Esophagus squamous epithelium (tissue), 5 donors: ENCODE results near the gene ULK4. TPM values are rescaled to one million over a fixed set of nuclear protein-coding genes. Genes with fewer than 3 reads are reported as not detected.

Experiments
- DNase-seq: peaks from one replicate; lab custom pipeline; 2025; lab: John Stamatoyannopoulos, UW
- H3K27ac ChIP-seq, 4 donors: fragments of 200-600 bp; sonication (generic); one replicate each; pipeline ENCODE4 v1.5.1; 2016 to 2019; ENCODE audit warnings: mild to moderate bottlenecking in 1 of 4
- H3K27me3 ChIP-seq, 4 donors: fragments of 200-600 bp; sonication (generic); 1 replicate in 3 of 4; 2 replicates in 1 of 4; pipeline versions ENCODE4 v1.5.1 to v1.6.0; 2017 to 2021; ENCODE audit warnings: antibody characterized with exemption in 1 of 4
- H3K36me3 ChIP-seq, 3 donors: fragments of 200-600 bp; sonication (generic); one replicate each; pipeline ENCODE4 v1.5.1; 2016 to 2019
- H3K4me1 ChIP-seq, 3 donors: fragments of 200-600 bp; sonication (generic); one replicate each; pipeline ENCODE4 v1.5.1; 2017 to 2019
- H3K4me3 ChIP-seq, 4 donors: fragments of 200-600 bp; sonication (generic); 1 replicate in 3 of 4; 2 replicates in 1 of 4; pipeline ENCODE4 v1.5.1; 2016 to 2019; ENCODE audit warnings: mild to moderate bottlenecking in 2 of 4, moderate library complexity in 1 of 4
- H3K9me3 ChIP-seq, 3 donors: fragments of 200-600 bp; sonication (generic); one replicate each; pipeline ENCODE4 v1.5.1; 2016 to 2019
- POLR2A ChIP-seq, 4 donors: fragments of 450-650 bp; IDR thresholded peaks; one replicate each; pipeline ENCODE4 v1.6.1; 2017; ENCODE audit warnings: antibody characterized with exemption in 4 of 4, mild to moderate bottlenecking in 4 of 4, moderate library complexity in 3 of 4
- WGBS, 2 donors: methylation state at CpG; one replicate each; pipeline ENCODE4 v1.1.5; 2018; 5-methylcytosine and 5-hydroxymethylcytosine counted together
- intact Hi-C: fragments of 100-400 bp; cut with DNase I; formaldehyde crosslinking; loops from one replicate; pipeline ENCODE4 v1.15.0; 2022
- total RNA-seq, 4 donors: library from RNA; depleted of rRNA; stranded (reverse); fragments of >200 nt; gene quantifications; one replicate each; pipeline ENCODE4 v1.1.0, GENCODE V29; 2016
- TF ChIP-seq, protein P1 (sequence below), 6 experiments: fragments of 450-650 bp in 4 of 6; fragments of 200-600 bp in 2 of 6; sonication (generic) in 2 of 6; IDR thresholded peaks; one replicate each; pipeline ENCODE4 v1.5.1; 2016 to 2019; ENCODE audit warnings: antibody characterized with exemption in 6 of 6, mild to moderate bottlenecking in 4 of 6, moderate library complexity in 4 of 6
- donor health status: DM: yes; HTN: yes; CAD: no.

Gene ULK4
- total RNA-seq, 4 donors from 2014 or later: 2.2 to 11.4 (median 7.9) TPM

DNA sequence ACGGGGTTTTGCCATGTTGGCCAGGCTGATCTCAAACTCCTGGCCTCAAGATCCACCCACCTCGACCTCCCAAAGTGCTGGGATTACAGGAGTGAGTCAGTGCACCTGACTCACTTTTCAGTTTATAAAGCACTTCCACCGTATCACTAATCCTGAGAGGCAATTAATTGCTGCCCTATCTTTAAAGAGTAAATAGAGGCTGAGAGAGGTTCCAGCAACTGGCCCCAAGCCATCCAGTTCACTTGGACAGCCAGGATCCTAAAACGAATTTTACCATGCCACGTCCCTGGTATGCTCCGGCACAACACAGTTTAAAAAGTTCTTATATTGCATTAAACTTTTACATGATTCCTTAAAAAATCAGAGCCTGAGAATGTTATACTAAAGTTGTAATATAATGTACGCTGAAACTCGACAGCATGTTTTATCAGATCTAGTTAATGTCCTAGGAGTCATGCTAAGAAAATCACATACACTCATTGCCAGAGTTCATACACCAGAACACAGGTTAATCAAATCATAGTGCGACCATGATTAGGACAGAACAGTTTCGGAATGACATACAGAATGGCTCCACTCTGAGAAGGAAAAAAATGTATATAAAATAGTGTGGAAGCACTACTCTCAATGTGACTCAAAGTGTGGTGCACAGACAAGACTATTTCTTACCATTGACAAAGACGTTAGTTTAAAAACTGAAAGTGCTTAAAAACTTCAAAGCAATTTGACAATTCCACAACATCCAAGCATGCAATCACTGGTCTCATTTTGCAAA lies 125.4 kb downstream of the ULK4 start:
- H3K4me1 ChIP-seq: no peaks in the 10 kb centered on the region
- intact Hi-C loops: no loop called here
- DNase-seq: no peak
- H3K4me3 ChIP-seq: no peak overlapping the region
- no peaks in the 10 kb centered on the region for H3K27me3 ChIP-seq
- no peak overlapping the region for H3K27ac ChIP-seq
- H3K36me3 ChIP-seq: no peaks in the 10 kb centered on the region
- WGBS, 2 donors: 45 to 54% methylated on average over 11 of the region's 11 CpGs
- peaks cover 0 to 10% (median 0%) of the 10 kb centered on the region in 3 donors for H3K9me3 ChIP-seq
- TF ChIP-seq POLR2A (IDR thresholded peaks at IDR 0.05): no peak
- TF ChIP-seq, protein P1, sequence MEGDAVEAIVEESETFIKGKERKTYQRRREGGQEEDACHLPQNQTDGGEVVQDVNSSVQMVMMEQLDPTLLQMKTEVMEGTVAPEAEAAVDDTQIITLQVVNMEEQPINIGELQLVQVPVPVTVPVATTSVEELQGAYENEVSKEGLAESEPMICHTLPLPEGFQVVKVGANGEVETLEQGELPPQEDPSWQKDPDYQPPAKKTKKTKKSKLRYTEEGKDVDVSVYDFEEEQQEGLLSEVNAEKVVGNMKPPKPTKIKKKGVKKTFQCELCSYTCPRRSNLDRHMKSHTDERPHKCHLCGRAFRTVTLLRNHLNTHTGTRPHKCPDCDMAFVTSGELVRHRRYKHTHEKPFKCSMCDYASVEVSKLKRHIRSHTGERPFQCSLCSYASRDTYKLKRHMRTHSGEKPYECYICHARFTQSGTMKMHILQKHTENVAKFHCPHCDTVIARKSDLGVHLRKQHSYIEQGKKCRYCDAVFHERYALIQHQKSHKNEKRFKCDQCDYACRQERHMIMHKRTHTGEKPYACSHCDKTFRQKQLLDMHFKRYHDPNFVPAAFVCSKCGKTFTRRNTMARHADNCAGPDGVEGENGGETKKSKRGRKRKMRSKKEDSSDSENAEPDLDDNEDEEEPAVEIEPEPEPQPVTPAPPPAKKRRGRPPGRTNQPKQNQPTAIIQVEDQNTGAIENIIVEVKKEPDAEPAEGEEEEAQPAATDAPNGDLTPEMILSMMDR (IDR thresholded peaks at IDR 0.05): no peak

DNA sequence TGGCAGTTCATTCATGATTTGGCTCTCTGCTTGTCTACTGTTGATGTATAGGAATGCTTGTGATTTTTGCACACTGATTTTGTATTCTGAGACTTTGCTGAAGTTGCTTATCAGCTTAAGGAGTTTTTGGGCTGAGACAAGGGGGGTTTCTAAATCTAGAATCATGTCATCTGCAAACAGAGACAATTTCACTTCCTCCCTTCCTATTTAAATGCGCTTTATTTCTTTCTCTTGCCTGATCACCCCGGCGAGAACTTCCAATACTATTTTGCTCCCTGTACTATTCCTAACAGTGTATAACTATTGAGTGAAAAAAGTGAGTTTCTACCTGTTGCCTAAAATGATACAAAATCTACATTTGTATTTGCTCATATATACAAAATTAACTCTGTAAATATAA lies 128.3 kb downstream of the ULK4 start:
- TF ChIP-seq POLR2A (IDR thresholded peaks at IDR 0.05): no peak
- TF ChIP-seq, protein P1 (IDR thresholded peaks at IDR 0.05): no peak
- no peaks in the 10 kb centered on the region for H3K9me3 ChIP-seq
- H3K27me3 ChIP-seq: no peaks in the 10 kb centered on the region
- DNase-seq: no peak
- H3K27ac ChIP-seq: no peak overlapping the region
- no peak overlapping the region for H3K4me3 ChIP-seq
- no peaks in the 10 kb centered on the region for H3K36me3 ChIP-seq
- intact Hi-C loops: no loop called here
- 87 to 96% methylated on average over 3 of the region's 3 CpGs for WGBS, 2 donors
- H3K4me1 ChIP-seq: no peaks in the 10 kb centered on the region

DNA sequence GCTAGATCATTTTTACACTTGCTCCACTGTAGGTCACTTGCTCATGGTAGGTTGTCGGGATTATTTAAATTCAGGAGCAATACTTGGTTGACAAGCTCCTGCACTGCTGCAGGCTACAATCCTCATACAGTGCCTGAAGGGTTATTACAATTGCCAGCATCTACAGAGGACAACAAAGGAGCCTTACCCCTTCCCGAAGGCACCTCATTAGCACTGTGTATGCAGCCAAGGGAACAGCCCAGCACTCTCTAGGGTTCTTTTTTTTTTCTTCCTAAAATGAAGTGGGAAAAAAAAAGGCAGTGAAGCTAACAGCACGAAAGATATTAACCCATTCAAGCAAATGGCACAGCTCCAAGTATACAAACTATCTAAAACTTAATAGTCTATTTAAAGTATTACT lies 142.7 kb downstream of the ULK4 start:
- no peak for DNase-seq
- H3K36me3 ChIP-seq: no peaks in the 10 kb centered on the region
- intact Hi-C loops: no loop called here
- no peak overlapping the region for H3K27ac ChIP-seq
- no peaks in the 10 kb centered on the region for H3K4me1 ChIP-seq
- TF ChIP-seq, protein P1 (IDR thresholded peaks at IDR 0.05): no peak
- no peak for TF ChIP-seq POLR2A (IDR thresholded peaks at IDR 0.05)
- no peak overlapping the region for H3K4me3 ChIP-seq
- H3K27me3 ChIP-seq: no peaks in the 10 kb centered on the region
- peaks cover 0 to under 1% (median 0%) of the 10 kb centered on the region in 3 donors for H3K9me3 ChIP-seq
- 53 to 59% methylated on average over 3 of the region's 3 CpGs for WGBS, 2 donors

DNA sequence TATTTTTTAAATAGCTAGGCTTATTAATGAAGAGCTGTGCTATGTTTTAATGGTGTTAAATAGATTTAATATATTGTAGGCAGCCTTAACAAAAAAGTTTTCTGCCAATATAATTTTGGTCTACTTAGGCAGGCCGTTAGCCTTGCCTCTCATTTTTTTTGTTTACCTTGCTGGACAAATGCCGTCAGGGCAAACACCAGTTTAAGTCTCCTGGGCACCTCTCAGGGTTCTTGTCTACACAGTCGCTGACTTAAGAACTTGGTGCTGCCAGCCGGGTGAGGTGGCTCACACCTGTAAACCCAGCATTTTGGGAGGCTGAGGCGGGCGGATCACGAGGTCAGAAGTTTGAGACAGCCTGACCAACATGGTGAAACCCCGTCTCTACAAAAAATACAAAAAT lies 153.3 kb downstream of the ULK4 start:
- Histone ChIP-seq H3K36me3 (no peaks in the 10 kb centered on the region), H3K9me3 (no peaks in the 10 kb centered on the region), H3K27ac (no peak overlapping the region), H3K4me3 (no peak overlapping the region), H3K27me3 (no peaks in the 10 kb centered on the region), H3K4me1 (no peaks in the 10 kb centered on the region)
- no peak for DNase-seq
- TF ChIP-seq, protein P1 (IDR thresholded peaks at IDR 0.05): no peak
- TF ChIP-seq POLR2A (IDR thresholded peaks at IDR 0.05): no peak
- intact Hi-C loops: no loop called here
- 90 to 92% methylated on average over 5 to 6 of the region's 8 CpGs for WGBS, 2 donors

DNA sequence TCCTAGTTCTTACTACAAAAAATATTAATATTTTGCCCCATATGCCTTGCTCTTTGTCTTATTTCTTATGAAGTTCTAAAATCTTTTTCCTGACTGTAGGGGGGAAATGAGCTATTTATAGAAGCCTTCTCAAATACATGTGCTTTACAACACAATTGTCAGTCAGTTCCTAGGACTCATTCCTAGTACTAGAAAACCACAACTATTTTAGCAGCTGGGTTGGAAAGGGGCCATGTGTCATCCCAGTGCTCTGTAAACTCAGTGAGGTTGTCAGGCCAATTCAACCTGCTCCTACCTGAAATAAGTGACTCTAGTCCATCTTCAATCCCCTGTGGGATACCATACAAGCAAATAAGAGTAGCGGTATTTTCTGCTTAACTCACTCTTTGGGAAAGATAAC lies 153.8 kb downstream of the ULK4 start:
- intact Hi-C loops: no loop called here
- TF ChIP-seq, protein P1 (IDR thresholded peaks at IDR 0.05): no peak
- TF ChIP-seq POLR2A (IDR thresholded peaks at IDR 0.05): no peak
- H3K4me3 ChIP-seq: no peak overlapping the region
- no peaks in the 10 kb centered on the region for H3K27me3 ChIP-seq
- no peak overlapping the region for H3K27ac ChIP-seq
- no peaks in the 10 kb centered on the region for H3K9me3 ChIP-seq
- WGBS, 2 donors: 29 to 89% methylated on average over 1 of the region's 1 CpG
- H3K36me3 ChIP-seq: no peaks in the 10 kb centered on the region
- DNase-seq: no peak
- H3K4me1 ChIP-seq: no peaks in the 10 kb centered on the region
